GF-D8 (cell line): ENCODE results near the gene MAP7D3.

ENCODE experiments used
- DNase-seq: peaks from one replicate; lab custom pipeline; 2025; lab: John Stamatoyannopoulos, UW

Gene MAP7D3

GRCh38 chrX:136206916-136207315 lies 44.3 kb downstream of the MAP7D3 start:
- DNase-seq = no peak

DNA sequence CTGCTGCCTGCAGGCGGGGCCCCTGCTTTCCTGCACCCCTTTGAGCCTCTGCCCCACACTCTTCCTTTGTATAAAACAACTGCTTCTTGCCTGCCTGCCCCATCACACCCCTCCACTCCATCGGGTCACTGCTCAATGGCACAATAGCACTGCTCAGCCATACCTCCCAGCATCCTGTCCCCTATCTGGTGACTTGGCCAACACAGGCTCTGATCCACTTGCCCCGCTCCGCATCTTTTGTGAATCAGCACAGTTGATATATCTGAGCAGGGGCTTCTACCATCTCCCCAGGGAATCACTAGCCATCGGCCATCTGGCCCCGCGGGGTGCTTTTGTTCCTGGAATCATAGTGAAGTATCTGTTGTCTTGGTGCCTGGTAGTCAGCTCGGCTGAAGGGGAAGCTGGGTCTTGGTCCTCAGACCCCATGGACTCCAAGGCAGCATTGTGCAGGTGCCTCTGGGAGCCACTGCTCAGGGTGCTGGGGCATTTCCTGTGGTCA lies 45.3 kb downstream of the MAP7D3 start:
- no peak for DNase-seq

GRCh38 chrX:136204571-136204970 lies 46.6 kb downstream of the MAP7D3 start:
- DNase-seq = no peak

GRCh38 chrX:136203951-136204350 lies 47.2 kb downstream of the MAP7D3 start:
- DNase-seq = no peak

- DNase-seq = no peak
These were observed 47.8 kb downstream of the MAP7D3 start for GRCh38 chrX:136203438-136203837.

DNA sequence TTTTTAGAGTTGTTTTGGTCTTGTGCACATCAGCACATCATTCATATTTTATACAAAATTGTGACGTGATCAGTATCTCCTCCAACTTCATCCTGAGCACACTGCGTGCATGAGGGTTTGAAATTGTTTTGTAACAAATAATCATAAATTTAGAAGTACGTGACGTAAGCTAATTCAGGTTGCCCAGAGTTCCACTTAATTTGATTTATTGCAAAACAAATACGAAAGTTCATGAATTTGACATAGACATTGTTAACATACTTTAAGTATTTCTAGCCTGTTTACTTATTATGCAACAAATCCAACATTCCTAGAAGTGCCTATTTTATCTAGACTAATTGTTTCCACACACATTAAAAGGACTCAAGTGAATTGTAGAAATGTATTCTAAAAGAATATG lies 48.3 kb downstream of the MAP7D3 start:
- no peak for DNase-seq

- DNase-seq = no peak
These were observed 49.6 kb downstream of the MAP7D3 start for GRCh38 chrX:136201601-136202000.

DNA sequence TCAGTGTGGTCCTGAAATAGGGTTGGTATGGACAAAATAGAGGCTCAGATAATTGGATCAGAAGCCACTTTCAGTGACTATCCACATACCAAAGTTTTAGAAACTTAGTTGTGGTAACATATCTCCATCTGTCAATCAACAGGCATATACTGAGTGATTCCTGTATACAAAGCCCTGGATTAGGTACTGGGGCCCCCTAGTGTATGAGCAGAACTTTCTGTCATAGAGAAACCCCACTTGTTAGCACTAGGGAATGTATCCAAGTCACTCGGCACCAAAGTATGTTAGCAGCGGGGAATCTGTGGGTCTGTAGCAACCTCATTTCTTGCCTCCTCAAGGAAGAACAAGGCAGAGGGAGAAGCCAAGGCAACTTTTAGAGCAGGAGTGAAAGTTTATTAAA lies 50.7 kb downstream of the MAP7D3 start:
- DNase-seq = no peak

DNA sequence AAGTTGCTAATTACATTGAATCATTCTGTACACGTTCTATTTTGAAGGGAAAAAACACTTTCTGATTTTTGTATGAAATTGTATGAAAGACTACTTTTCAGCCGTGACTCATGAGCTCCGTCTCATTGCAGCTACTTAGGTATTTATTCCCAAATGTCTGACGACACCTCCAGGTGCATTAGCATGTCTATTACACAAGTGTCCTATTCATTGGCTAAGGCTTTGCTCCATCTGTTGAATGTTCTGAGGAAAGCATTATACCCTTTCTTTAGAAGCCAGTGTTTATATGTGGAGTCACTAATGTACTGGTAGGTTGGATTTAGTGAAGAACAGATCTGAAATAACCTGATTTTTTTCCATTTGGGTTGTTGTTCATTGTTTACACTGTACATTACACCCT lies 51.8 kb downstream of the MAP7D3 start:
- no peak for DNase-seq

GRCh38 chrX:136198678-136199243 lies 52.4 kb downstream of the MAP7D3 start:
- no peak for DNase-seq

- no peak for DNase-seq
These were observed 53.2 kb downstream of the MAP7D3 start for GRCh38 chrX:136198010-136198409.

GRCh38 chrX:136196691-136197155 lies 54.5 kb downstream of the MAP7D3 start:
- DNase-seq = no peak

GRCh38 chrX:136195247-136195646 lies 56.0 kb downstream of the MAP7D3 start:
- no peak for DNase-seq

DNA sequence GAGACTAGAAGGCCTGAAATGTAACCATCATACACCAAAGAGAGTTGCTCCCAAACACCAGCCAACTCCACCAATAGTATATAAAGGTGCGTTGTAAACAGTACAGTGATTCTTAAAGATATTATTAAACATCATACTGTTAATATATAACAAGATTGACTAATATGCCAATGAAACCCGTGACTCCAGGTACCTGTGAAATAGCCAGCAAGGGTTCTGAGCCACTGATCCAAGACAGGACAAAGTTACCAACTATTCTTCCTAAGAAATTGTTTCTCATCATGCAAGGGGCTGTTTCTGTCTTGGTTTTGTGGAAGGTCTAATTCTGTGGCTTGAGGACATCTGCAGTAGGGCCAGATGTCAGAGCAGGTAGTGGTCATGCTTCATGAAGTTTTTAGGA lies 56.7 kb downstream of the MAP7D3 start:
- no peak for DNase-seq

GRCh38 chrX:136193771-136194170 lies 57.4 kb downstream of the MAP7D3 start:
- no peak for DNase-seq

- peak; percentile 13 for DNase-seq
These were observed 58.3 kb downstream of the MAP7D3 start for GRCh38 chrX:136192839-136193414.

DNA sequence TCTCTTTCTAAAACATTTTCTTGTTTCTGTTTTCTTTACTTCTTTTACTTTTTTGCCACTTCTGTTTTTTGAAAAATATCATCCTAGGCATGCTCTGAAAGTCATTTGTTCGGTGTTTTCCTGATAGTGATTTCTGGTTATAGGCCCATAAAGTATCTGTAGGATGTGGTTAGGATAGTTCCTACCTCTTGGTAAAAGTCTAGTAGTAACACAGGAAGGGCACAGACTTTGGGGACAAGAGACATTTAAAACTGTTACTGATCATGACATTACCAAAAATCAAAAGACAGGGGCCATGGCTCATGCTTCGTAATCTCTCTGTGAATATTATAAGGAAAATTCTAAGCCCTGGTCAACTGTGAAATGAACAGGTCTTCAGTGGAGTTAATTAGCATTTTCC lies 59.1 kb downstream of the MAP7D3 start:
- no peak for DNase-seq

- no peak for DNase-seq
These were observed 60.0 kb downstream of the MAP7D3 start for GRCh38 chrX:136191171-136191570.

DNA sequence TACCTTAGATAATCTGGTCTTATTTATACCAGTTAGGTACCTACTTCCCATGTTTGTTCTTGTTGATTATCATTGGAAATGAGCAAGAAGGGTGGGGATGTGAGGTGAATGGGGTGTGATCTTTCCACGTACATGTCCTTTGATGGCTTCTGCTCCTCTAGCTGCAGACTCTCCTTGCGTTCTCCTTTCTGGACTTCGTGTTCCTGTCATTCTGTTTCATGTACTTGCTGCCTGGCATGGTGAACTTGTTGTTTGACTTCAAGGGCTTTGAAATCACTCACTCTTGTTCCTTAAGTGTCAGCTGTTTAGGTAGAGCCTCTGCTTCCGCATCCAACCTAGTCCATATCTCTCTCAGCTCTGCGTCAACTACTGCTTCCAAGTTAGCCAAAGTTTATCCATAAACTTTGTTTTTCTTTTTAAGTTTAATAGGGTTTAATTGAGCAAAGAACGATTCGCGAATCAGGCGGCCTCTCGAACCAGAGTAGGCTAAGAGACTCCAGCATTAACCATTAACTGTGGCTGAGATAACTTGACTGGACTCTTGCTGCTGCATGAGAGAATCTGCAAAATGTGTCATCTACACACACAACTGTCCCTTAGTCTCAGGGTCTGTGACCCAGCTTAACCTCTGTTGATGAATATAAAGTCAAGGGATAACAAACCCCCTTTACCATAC lies 61.0 kb downstream of the MAP7D3 start:
- no peak for DNase-seq

GRCh38 chrX:136189222-136189621 lies 62.0 kb downstream of the MAP7D3 start:
- DNase-seq = no peak

DNA sequence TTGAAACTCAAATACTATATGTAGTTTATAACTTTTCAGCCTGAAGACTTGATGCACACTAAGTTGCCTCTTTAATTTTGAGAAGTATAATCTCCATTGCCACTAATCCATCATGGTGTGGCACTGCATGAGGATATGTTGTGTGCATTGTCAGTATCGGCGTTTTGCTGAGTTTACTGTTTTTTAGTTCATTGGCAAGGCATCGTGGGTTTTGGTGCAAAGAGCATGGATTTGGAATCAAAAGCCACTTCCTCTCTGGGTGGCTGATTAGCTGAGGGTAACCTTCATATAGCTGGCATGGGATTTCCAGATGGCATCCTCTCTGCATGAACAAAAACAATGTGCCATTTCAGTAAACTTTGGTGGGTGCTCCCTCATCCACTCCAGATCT lies 65.2 kb downstream of the MAP7D3 start:
- DNase-seq = no peak

GRCh38 chrX:136185401-136186022 lies 65.7 kb downstream of the MAP7D3 start:
- no peak for DNase-seq

- no peak for DNase-seq
These were observed 67.3 kb downstream of the MAP7D3 start for GRCh38 chrX:136183917-136184316.
